Stimulated activated CD4-positive, alpha-beta T cell treated with anti-CD3 and anti-CD28 coated beads, TNF-alpha, amount 100 ng/mL, for 48 hours (primary cell): ENCODE data around the gene RNF44.

Experiments
- DNase-seq, 3 donors: peaks; one replicate each; pipeline ENCODE4 v3.0.0-alpha.2; 2020; ENCODE audit warnings: low read depth in 3 of 3

RNF44 gene

DNA sequence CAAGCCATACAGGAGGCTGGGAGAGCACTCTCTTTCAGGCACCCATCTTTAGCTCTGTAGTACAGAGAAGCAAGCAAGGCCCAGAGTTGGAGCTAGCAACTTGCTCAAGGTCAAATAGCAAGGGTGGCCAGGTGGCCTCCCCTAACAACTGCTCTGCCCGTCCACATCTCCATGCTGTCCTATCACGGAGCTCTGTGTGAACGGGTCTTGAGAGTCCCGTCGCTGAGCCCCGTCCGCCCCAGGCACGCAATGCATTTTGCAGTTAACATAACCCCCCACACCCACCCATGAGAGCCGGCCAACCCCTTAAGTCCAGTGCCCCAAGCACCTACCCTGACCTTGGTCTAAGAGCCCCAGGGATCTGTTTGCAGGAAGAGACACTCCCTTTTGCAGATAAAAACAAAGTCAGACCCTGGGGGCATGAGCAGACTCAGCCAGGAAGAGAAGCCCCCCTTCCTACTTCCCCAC, 1.5 kb downstream of the RNF44 start:
- DNase-seq: no peak

DNA sequence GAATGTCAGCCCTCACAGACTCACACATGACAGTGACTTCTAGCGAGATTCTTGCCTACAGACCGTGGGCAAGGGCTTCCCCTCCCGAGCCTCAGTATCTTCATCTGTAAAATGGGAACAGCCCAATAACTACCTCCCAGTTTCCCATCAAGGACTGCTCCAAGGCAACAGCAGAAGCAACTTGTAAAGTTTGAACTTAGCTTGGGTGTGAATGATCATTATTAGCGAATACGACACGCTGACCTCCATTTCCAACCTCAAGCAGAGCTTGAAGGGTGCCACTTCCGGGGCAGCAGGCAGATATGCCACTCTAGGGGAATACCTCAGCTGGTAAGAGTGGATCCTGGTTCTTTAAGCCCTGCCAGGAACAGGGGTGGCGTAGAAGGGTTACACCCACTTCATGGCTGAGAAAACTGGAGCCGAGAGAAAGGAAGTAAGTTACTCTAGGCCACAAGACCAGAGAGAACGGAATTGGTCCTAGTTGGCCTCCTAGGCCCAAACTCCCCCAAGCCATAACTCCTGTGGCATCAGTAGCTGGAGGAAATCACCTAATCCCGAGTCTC, 2.0 kb downstream of the RNF44 start:
- DNase-seq: no peak

GRCh38 chr5:176534640-176535039, 2.6 kb downstream of the RNF44 start:
- DNase-seq: no peak

DNA sequence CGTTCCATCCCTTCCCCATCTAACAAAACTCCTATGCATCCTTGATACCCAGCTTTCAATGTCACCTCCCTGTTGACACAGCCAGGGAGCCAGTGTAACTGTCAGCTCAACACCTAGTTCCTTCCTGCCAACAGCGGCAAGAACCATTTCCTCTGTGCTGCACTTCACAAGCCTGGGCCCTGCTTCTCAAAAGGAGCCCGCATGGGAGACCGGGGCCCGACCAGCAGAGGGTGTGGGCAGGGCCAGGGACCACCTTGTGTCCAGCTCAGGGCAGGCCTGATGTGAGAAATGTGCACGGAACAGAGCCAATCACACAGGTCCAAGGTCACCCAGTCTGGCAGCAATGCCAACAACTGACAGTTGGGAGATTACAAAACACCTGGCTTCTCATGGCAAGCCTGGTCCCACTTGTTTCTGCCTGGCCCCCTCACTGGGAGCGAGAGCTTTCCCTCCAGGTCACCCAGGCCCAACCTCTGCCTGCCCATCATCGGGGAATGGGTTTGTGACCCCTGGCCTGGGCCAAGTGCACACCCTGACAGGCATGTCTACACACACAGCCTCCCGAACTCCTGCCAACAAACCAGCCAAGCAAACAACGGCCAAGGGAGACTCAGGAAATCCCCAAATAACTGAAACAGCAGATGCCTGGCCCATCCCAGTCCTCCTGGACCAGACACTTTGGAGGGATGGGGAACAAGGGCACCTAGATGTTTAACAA, 3.1 kb downstream of the RNF44 start:
- DNase-seq: no peak

DNA sequence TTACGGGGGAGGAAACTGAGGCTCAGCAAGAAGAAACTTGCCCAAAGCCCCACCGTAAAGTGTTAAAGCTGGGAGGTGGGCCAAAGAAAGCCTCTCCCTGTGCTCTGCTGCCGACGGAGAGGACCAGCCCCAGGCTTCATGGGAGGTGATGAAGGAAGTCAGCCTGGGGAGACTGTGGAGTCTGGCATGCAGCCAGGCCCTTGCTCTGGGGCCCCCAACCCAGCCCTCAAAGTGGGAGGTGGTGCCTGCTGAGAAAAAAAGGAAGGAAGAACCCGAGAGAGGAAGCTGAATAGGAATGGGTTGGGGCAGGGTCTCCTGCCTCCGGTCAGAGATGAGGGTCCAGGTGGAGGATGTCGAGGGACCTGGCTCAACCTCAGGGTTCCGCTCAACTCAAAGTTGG, 3.8 kb downstream of the RNF44 start:
- DNase-seq: no peak

- no peak for DNase-seq
Measured at GRCh38 chr5:176532795-176533194, 4.4 kb downstream of the RNF44 start.

DNA sequence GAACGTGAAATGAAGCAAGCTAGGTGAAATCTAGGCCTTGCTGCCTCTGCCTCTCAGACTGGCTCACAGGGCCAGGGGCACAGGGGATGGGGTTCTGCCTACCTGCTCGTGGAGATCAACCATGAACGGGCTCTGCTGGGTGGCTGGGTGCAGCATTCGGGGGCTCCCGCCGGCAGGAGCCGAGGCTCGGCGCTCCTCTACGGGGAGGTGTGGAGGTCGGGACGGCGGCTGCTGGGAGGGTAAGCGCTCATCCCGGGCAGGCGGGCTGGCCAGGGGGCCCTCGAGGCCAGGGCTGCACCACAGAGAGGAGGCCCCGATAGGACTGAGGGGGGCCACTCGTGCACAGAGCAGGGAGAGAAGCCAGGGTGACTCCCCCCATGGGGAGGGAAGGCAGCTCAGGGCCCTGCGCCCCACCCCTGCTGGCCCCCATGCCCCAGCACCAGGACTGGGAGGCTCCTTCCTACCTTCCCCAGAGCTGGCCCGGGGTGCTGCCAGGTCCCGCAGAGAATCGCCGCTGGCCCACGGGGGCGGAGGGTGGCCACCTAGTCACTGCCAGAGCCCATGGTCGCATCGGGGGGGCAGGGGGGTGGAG, 5.2 kb downstream of the RNF44 start:
- no peak for DNase-seq

DNA sequence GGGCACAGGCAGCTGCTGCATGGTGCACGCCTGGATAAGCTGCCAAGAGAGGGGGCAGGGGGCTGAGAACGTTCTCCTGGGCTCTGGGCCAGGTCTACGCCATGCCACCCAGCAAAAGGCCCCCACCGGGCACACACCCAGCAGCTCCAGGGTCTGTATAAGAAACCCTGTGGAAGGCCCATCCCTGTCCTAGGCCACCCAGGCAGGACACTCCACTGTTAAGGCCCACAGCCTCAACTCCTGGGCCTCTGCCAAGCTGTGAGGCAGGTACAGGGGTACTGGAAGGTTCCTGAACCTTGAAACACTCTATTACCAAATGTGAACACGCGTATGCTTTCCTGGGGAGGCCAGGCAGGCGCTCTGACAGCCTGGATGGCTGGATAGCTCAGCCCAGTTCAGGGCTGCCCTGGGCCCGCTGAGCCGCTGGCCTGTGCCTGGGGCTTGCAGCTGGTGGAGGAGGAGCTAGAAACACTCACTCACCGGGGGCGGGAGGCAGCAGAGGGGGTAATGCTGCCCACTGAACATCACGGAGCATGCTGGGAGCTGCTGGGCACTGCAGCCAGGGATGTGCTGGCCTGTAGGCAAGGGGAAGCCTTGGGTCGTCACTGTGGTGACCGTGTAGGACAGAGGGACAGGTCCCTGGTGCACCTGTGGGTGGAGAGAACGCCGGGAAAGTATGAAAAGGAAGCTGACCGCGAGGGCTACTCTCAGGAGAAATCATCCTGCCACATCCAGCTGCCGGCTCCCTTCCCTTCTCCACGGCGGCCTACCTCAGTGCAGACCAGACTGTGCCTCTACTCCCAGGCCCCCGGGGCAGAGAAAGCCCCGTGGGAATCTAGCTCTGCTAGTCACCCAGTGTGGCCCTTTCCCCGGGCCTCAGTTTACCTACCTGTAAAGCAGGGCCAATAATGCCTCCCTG, 6.0 kb downstream of the RNF44 start:
- no peak for DNase-seq

GRCh38 chr5:176530393-176530982, 6.7 kb downstream of the RNF44 start:
- DNase-seq: no peak

DNA sequence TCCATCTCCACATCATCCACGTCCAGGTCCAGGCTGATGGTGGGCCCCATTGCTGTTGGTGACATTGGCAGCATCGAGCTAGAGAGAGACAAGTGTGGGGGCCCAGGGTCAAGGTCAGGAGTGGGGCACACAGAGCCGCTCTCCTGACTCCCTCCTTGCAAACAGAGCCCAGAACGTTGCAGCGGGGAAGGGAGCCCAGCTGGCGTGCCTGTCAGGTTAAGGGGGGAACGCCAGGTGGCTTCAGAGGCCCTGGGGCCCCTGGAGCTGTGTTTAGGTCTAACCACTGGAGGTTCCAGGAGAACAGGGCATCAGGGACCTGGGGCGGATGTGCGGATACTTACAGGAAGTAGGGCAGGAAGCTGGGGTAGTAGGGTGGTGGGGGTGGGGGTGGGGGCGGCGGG, 7.5 kb downstream of the RNF44 start:
- no peak for DNase-seq

- no peak for DNase-seq
Measured at GRCh38 chr5:176529116-176529740, 8.0 kb downstream of the RNF44 start.

GRCh38 chr5:176528761-176529115, 8.5 kb downstream of the RNF44 start:
- no peak for DNase-seq

GRCh38 chr5:176528301-176528700, 8.9 kb downstream of the RNF44 start:
- DNase-seq: no peak

DNA sequence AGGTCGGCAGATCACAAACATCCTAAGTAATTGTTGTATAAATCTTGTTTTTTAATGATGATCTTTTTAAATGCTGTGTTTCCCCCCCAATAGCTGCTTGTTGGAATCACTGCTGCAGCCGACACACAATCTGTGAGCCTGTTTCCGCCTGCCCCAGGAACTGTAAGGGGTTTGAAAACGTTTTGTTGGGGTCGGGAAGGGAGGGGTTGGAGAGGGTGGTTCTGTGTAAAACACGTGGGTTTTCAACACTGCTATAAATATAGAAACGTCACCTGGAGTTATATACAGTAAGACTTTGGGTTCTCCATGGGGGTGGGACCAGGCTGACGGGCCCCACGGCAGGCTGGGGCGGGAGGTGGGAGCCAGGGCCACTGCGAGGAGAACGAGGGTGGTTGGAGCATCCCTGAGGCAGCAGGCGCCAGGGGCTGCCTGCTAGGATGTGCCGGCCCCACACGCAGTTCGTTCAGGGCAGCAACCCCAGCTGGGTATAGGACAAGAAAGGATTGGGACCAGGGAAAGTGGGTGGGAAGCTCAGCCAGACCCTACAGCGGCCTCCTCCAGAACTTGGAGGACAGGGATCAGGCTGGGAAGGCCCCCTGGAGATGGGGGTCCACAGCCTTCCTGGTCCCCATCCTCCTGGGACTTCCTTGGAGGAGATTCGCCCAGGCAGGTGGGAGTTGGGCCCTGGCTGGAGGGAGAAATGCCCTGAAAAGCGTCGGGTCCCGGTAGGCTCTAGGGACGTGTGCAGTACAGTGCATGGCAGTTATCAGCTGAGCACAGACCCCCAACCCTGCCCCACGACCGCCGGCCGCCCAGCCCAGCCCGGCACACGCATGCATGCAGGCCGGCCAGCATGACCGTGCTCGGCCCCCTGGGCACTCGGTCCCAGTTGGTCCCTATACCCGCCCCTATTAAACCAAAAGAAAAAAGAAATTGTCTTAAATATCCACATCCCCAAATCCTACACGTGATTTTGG, 9.7 kb downstream of the RNF44 start:
- DNase-seq: no peak

GRCh38 chr5:176526462-176526861, 10.7 kb downstream of the RNF44 start:
- no peak for DNase-seq

GRCh38 chr5:176525677-176526076, 11.5 kb downstream of the RNF44 start:
- no peak for DNase-seq

DNA sequence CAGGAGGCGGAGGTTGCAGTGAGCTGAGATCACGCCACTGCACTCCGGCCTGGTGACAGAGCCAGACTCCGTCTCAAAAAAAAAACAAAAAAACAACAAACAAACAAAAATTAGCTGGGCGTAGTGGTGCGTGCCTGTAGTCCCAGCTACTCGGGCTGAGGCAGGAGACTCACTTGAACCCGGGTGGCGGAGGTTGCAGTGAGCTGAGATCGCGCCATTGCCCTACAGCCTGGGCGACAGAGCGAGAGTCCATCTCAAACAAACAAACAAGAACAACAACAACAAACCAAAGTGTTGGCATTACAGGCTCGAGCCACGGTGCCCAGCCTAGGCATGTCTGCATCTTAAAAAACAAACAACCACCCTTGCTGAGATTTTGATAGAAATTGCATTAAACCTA, 12.2 kb downstream of the RNF44 start:
- DNase-seq: no peak

GRCh38 chr5:176524138-176524537, 13.1 kb downstream of the RNF44 start:
- DNase-seq: no peak

- no peak for DNase-seq
Measured at GRCh38 chr5:176521699-176522263, 15.4 kb downstream of the RNF44 start.

DNA sequence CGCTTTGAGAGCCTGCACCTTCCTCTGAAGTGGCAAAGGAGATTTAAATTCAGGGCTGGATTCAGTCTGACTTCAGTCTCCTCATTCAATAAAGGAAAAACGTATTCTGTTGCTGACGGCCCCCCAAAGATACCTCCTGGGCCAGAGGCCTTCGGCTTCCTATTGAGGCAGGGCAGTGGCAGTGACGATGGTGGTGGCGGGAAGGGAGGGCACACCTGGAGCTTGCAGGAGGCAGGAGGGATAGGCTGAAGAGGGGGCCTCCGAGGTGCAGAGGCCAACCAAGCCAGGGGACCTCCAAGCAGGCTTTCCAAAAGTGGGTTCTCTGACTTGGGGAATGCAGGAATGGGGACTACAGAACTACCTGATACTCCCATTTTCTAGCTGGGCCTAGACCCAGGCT, 15.9 kb downstream of the RNF44 start:
- no peak for DNase-seq
